GM12872 (cell line): ENCODE results near the gene SCN1B.

Experiments
- CTCF ChIP-seq: IDR thresholded peaks from 3 replicates; pipeline ENCODE4 v1.5.1; 2011; ENCODE audit warnings: low read depth, mild to moderate bottlenecking, low read length, moderate library complexity; ENCODE audit not compliant: insufficient read depth

Gene SCN1B

DNA sequence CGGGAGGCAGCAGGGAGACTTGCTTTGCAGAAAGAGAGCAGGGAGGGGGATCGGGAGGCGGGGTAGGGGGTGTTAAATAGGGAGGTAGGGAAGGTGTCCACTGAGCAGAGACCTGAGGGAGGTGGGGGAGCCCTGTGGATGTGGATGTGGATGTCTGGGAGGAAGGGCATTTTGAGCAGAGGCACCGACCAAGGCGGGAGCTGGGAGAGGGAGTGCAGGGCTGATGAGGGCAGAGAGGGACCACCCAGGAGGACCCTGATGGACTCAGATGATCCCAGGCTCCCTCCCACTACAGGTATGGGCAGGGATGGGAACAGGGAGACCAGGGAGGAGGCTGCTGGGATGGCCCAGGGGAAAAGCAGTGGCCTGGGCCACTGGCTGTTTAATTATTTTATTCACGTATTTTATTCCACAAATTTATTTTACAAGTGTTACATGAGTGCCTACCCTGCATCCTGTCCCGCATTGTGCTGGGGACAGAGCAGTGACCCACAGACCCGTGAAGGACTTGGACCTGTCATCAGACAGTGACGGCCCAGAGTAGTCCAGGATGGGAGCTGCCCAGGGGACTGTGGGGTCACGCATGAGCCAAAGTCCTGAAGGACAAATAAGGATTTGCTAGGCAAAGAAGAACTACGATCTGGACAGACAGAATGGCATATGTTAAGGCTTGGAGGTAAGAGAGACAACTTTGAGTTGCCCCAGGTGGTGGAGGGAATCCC is 24.9 kb upstream of the SCN1B start:
- TF ChIP-seq CTCF = no peak

- no peak for TF ChIP-seq CTCF
These were observed 23.8 kb upstream of the SCN1B start for GRCh38 chr19:35006342-35006998.

DNA sequence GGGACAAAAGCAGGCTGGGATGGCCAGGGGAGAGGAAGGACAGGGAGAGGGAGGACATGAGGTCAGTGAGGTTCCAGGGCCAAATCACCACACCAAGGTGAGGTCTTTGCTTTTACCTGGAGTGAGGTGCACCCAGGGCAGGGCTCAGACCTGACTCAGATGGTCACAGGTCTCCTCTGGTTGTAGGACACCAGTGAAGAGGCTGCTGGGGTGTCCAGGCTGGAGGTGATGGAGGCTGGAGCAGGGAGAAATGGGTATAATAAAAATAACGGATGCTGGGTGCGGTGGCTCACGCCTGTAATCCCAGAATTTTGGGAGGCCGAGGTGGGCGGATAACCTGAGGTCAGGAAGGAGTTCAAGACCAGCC is 23.3 kb upstream of the SCN1B start:
- TF ChIP-seq CTCF = no peak

DNA sequence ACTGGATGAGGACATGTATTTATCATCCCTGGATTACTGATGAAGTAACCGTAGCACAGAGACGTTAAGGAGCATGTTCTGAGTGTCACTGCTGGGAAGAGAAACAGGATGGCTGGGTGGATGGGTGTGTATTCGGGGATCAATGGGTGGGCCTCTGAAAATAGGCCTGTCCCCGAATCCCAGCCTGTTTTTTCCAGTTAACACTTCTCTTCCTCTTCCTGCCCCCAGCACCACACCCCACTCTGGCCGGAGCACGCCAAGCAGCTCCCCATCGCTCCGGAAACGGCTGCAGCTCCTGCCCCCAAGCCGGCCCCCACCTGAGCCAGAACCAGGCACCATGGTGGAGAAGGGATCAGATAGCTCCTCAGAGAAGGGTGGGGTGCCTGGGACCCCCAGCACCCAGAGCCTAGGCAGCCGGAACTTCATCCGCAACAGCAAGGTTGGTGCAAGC is 21.4 kb upstream of the SCN1B start:
- no peak for TF ChIP-seq CTCF

DNA sequence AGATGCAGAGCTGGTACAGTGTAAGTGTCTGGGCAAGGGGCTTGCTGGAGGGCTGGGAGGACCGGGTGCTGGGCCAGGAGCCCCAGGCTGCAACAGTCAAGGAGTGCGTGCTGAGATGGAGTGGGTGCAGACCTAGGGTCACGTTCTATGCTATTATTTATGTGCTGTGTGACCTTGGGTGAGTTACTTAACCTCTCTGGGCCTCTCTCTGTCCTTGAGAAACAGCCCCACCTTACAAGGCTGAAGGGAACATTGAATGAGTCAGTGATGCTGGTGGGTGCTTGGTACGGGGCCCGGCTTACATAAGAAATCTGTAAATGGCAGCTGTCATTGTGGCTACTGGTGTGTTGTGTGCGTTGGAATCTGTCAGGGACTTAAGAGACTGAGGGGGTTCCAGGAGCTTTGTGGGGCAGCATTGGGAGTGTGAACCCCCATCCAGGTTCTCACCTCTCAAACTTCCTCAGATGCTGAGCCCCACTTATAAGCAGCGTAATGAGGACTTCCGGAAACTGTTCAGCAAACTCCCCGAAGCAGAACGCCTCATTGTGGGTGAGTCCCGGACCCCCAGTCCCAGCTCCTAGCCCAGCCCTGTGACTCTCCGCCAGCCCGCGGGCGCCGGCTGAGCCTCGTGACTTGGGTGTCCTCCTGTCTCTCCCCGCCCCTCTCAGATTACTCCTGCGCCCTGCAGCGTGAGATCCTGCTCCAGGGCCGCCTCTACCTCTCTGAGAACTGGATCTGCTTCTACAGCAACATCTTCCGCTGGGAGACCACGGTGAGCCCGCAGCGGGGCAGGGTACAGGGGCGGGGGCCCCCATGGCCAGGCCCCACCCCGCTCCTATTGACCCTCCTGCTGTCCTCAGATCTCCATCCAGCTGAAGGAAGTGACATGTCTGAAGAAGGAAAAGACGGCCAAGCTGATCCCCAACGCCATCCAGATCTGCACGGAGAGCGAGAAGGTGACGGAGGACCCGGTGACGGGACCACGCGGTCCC is 20.6 kb upstream of the SCN1B start:
- TF ChIP-seq CTCF = no peak

DNA sequence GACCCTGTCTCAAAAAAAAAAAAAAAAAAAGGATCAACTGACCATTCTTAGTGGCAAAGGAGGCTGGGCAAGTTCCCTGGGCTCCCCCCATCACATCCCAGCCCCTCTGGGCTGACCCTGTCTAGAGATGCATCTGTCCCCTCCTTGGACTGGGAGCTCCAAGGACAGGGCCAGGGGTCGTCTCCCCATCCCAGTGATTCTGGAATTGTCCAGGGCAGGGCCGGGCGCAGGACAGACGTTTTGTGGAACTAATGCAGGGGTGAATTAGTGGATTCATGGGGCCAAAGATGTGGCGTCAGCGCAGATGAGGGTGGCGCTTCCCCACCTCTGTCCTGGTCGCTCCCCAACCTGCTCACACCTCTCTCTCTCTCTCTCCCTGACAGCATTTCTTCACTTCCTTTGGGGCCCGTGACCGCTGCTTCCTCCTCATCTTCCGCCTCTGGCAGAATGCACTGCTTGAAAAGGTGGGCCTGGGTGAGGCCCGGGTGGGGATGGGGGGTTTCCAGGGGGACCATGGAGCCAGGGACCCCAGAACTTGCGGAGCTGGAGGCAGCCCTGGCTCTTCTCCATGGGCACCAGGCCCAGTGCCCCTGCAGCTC is 19.1 kb upstream of the SCN1B start:
- no peak for TF ChIP-seq CTCF
